OCI-LY3 (cell line): ENCODE results near the gene ZNF57.

Source experiments
- H2AFZ ChIP-seq: fragments of 200-600, 300-600 bp; shearing (Covaris generic); 2 replicates; pipeline ENCODE4 v1.6.0; 2014; ENCODE audit warnings: antibody characterized with exemption, low read depth, low read length
- H3K27ac ChIP-seq: fragments of 200-600, 300-600 bp; sonication (generic); 2 replicates; pipeline ENCODE4 v1.5.1; 2014; ENCODE audit warnings: mild to moderate bottlenecking, low read length, moderate library complexity, mixed read lengths
- H3K27me3 ChIP-seq: fragments of 200-600, 300-600 bp; sonication (generic); 2 replicates; pipeline ENCODE4 v1.6.1; 2014; ENCODE audit warnings: low read depth, low read length, mixed read lengths
- H3K36me3 ChIP-seq: fragments of 200-600, 300-600 bp; sonication (generic); replicated peaks from 2 replicates; pipeline ENCODE3; 2014; ENCODE audit warnings: low read depth, low read length, mixed read lengths
- H3K4me1 ChIP-seq: fragments of 300-600, 200-600 bp; sonication (generic); 2 replicates; pipeline ENCODE4 v1.6.1; 2014; ENCODE audit warnings: low read length, mixed read lengths
- H3K4me2 ChIP-seq: fragments of 200-600, 300-600 bp; sonication (generic); 2 replicates; pipeline ENCODE4 v1.6.1; 2014; ENCODE audit warnings: low read length, mixed read lengths
- H3K4me3 ChIP-seq: fragments of 300-600, 200-600 bp; sonication (generic); 2 replicates; pipeline ENCODE4 v1.5.1; 2014; ENCODE audit warnings: antibody characterized with exemption, mild to moderate bottlenecking, low read length, moderate library complexity
- H3K79me2 ChIP-seq: fragments of 300-600, 200-600 bp; shearing (Covaris generic); 2 replicates; pipeline ENCODE4 v1.6.1; 2014; ENCODE audit warnings: mild to moderate bottlenecking, low read length, mixed read lengths
- H3K9ac ChIP-seq: fragments of 300-600, 200-600 bp; shearing (Covaris generic); 2 replicates; pipeline ENCODE4 v1.6.0; 2014; ENCODE audit warnings: mild to moderate bottlenecking, low read length, moderate library complexity
- H3K9me3 ChIP-seq: fragments of 200-600, 300-600 bp; shearing (Covaris generic); 2 replicates; pipeline ENCODE4 v1.6.1; 2014; ENCODE audit warnings: low read length, mixed read lengths; ENCODE audit not compliant: insufficient read depth
- H4K20me1 ChIP-seq: fragments of 200-600, 300-600 bp; sonication (generic); 2 replicates; pipeline ENCODE4 v1.6.1; 2016; ENCODE audit warnings: low read length, mixed read lengths; ENCODE audit not compliant: insufficient read depth
- CTCF ChIP-seq: fragments of 200-600, 300-600 bp; sonication (generic); IDR thresholded peaks from 2 replicates; pipeline ENCODE4 v1.5.1; 2014; ENCODE audit warnings: antibody characterized with exemption, low read length, low read depth
- EZH2phosphoT487 ChIP-seq: fragments of 200-600 bp; shearing (Covaris generic); IDR thresholded peaks from 2 replicates; pipeline ENCODE4 v1.6.1; 2018; ENCODE audit warnings: antibody characterized with exemption, mixed run types, low read depth

The ZNF57 gene

GRCh38 chr19:2856457-2857050 is 44.2 kb upstream of the ZNF57 start:
- no peaks in the 10 kb centered on the region for H3K27me3 ChIP-seq
- H3K9me3 ChIP-seq, result peaks cover 29% of the 10 kb centered on the region
- H3K4me1 ChIP-seq, result peaks cover 14% of the 10 kb centered on the region
- H4K20me1 ChIP-seq, result no peaks in the 10 kb centered on the region
- peak overlapping the region; percentile 13; the same call in 1 of the 2 replicates for H3K4me2 ChIP-seq
- H3K27ac ChIP-seq, result peak overlapping the region; percentile 69
- TF ChIP-seq EZH2phosphoT487 (no peak), CTCF (no peak)
- no peak overlapping the region for H2AFZ ChIP-seq
- peaks cover 56% of the 10 kb centered on the region for H3K36me3 ChIP-seq
- H3K4me3 ChIP-seq, result 0 out of 2 replicates have a peak overlapping the region, but pooled peaks have one; percentile 9
- H3K79me2 ChIP-seq, result no peaks in the 10 kb centered on the region
- H3K9ac ChIP-seq, result no peak overlapping the region

- H2AFZ ChIP-seq, result no peak overlapping the region
- no peak overlapping the region for H3K4me3 ChIP-seq
- no peak overlapping the region for H3K4me2 ChIP-seq
- no peak overlapping the region for H3K9ac ChIP-seq
- no peaks in the 10 kb centered on the region for H4K20me1 ChIP-seq
- peaks cover 14% of the 10 kb centered on the region for H3K4me1 ChIP-seq
- peaks cover 33% of the 10 kb centered on the region for H3K36me3 ChIP-seq
- H3K27me3 ChIP-seq, result no peaks in the 10 kb centered on the region
- no peak for TF ChIP-seq EZH2phosphoT487
- TF ChIP-seq CTCF, result no peak
- H3K9me3 ChIP-seq, result peaks cover 11% of the 10 kb centered on the region
- no peak overlapping the region for H3K27ac ChIP-seq
- H3K79me2 ChIP-seq, result no peaks in the 10 kb centered on the region
These were observed 41.9 kb upstream of the ZNF57 start for GRCh38 chr19:2858864-2859263.

- Histone ChIP-seq H3K36me3 (no peaks in the 10 kb centered on the region), H3K27me3 (no peaks in the 10 kb centered on the region), H3K9ac (no peak overlapping the region), H3K4me1 (no peaks in the 10 kb centered on the region), H3K4me3 (no peak overlapping the region), H3K4me2 (no peak overlapping the region), H3K79me2 (no peaks in the 10 kb centered on the region), H2AFZ (no peak overlapping the region), H3K9me3 (no peaks in the 10 kb centered on the region), H4K20me1 (no peaks in the 10 kb centered on the region), H3K27ac (no peak overlapping the region)
- no peak for TF ChIP-seq EZH2phosphoT487
These were observed 36.9 kb upstream of the ZNF57 start for GRCh38 chr19:2863816-2864215.

DNA sequence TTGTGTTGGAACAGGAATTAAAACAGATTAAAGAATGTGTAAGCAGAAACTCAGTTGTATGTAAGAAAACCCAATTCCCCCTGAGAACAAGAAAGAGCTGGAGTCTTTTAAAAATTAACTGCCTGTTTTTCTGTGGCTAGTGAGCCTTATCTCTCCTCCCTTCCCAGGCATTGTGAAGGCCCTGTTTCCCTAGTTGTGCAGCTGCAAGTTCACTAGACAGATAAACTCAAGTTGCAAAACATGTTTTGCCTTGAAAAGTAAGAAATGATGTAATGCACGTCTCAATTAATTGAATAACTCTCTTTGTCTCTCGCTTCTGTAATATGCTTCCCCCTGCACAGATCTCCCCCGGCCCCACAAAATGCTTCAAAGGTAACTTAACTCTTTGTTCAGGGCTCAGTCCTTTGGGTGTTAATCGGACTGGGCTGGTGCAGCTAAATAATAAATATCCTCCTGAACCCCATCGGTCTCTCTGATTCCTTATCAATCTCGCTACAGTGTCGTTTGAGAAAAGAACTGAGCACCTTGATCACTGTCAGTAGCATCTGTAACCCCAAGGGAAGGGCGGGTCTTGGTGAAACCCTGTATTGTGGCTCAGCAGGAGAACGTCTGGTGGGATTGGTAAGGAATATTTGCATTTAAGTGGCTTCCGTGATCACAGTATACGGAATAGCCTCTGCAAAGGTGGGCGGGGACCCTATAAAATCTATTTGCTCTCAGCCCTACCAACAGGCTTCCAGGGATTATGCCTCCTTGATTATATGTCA is 35.2 kb upstream of the ZNF57 start:
- H3K4me2 ChIP-seq, result no peak overlapping the region
- no peaks in the 10 kb centered on the region for H3K9me3 ChIP-seq
- H4K20me1 ChIP-seq, result no peaks in the 10 kb centered on the region
- no peak overlapping the region for H3K27ac ChIP-seq
- H3K79me2 ChIP-seq, result no peaks in the 10 kb centered on the region
- no peak overlapping the region for H3K9ac ChIP-seq
- H3K4me1 ChIP-seq, result no peaks in the 10 kb centered on the region
- no peaks in the 10 kb centered on the region for H3K27me3 ChIP-seq
- H3K36me3 ChIP-seq, result no peaks in the 10 kb centered on the region
- no peak overlapping the region for H3K4me3 ChIP-seq
- TF ChIP-seq CTCF, result no peak
- TF ChIP-seq EZH2phosphoT487, result no peak
- H2AFZ ChIP-seq, result no peak overlapping the region
